Stimulated activated CD8-positive, alpha-beta memory T cell treated with anti-CD3 and anti-CD28 coated beads, Interleukin-4, amount 100 ng/mL, for 1 hour (primary cell): ENCODE results near the gene MYPN.
"Not testable (repeated sequence)": the region's sequence is repeated elsewhere in the genome, so short reads cannot be mapped to it uniquely, and the experiment has no call there.

Experiments
- DNase-seq, 2 donors: peaks; one replicate each; pipeline ENCODE4 v3.0.0-alpha.2; 2020; ENCODE audit warnings: low read depth in 2 of 2, low spot score in 1 of 2

The MYPN gene

GRCh38 chr10:68166871-68167585 lies 57.7 kb downstream of the MYPN start:
- DNase-seq = no peak

GRCh38 chr10:68167586-68168189 lies 58.4 kb downstream of the MYPN start:
- DNase-seq = no peak

- DNase-seq = no peak
Measured at GRCh38 chr10:68171539-68172080, 62.3 kb downstream of the MYPN start.

- DNase-seq = no peak
Measured at GRCh38 chr10:68172324-68172723, 63.0 kb downstream of the MYPN start.

- no peak for DNase-seq
Measured at GRCh38 chr10:68175949-68176348, 66.7 kb downstream of the MYPN start.

- DNase-seq = no peak
Measured at GRCh38 chr10:68176797-68177196, 67.5 kb downstream of the MYPN start.

- DNase-seq = no peak
Measured at GRCh38 chr10:68178592-68178991, 69.3 kb downstream of the MYPN start.

DNA sequence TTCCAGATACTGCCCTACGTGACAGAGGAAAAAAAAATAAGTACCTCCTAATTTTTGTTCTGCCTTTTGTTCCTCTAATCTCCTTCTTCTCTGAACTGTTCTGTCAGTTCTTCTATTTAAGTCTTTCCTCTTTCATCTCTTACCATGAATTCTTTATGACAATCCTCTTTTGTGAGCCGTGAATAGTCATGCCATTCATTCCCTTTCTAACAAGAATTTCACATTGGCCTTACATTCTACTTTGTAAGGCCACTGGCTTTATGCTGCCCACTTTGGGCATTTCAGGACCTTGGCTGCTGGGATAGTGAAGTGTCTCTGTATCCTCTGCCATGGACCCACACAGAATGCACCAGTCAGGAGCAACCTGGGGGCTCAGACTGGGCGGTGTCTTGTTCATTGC lies 69.7 kb downstream of the MYPN start:
- DNase-seq = no peak

GRCh38 chr10:68180490-68180889 lies 71.2 kb downstream of the MYPN start:
- no peak for DNase-seq

- DNase-seq = no peak
Measured at GRCh38 chr10:68184546-68184945, 75.3 kb downstream of the MYPN start.

DNA sequence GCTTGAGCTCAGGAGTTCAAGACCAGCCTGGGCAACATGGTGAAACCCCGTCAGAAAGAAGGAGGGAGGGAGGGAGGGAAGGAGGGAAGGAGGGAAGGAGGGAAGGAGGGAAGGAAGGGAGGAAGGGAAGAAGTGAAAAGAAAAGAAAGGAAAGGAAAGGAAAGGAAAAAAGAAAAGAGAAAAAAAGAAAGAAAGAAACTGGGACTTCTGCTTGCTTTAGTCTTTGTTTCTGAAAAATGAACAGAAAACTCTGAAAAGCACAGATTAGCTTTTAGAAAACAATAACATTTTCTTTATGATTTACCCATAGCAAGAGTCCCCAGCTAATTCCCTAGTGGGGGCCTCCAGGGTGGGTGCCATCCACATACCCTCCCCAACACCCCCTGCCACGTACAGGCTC lies 75.8 kb downstream of the MYPN start:
- DNase-seq = no peak

DNA sequence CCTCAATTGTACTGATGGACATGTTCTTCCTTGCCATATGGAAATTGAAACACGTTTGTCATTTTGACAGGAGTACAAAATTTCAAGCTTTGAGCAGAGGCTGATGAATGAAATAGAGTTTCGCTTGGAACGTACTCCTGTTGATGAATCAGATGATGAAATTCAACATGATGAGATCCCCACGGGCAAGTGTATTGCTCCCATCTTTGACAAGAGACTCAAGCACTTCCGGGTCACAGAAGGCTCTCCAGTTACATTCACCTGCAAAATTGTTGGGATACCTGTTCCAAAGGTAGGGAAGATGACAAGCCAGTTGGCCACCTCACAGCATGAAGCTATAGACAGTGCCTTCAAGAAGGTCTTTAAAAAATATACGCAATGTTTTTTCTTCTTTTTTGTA lies 79.5 kb downstream of the MYPN start:
- DNase-seq = no peak

DNA sequence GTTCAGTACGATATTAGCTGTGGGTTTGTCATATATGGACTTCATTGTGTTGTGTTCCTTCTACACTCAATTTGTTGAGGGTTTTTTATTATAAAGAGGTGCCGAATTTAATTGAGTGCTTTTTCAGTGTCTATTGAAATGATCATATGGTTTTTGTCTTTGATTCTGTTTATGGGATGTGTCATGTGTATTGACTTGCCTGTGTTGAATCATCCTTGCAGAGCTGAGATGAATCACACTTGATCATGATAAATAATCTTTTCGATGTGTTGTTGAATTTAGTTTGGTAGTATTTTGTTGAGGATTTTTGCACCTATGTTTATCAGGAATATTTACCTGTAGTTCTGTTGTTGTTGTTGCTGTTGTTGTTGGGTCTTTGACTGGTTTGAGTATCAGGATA lies 82.8 kb downstream of the MYPN start:
- no peak for DNase-seq

DNA sequence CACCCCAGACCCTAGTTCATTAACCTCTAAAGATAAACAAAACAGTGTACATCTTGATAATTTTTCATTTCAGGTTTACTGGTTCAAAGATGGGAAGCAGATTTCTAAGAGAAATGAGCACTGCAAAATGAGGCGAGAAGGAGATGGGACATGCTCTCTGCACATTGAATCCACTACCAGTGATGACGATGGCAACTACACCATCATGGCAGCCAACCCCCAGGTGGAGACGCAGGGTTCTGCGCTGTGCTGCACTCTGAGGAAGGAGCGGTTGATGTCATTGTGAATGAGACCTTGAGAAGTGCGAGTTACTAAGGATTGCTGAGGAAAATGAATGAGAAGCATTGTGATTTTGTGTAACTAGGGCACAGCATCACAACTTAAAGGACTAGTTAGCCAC lies 85.0 kb downstream of the MYPN start:
- no peak for DNase-seq

DNA sequence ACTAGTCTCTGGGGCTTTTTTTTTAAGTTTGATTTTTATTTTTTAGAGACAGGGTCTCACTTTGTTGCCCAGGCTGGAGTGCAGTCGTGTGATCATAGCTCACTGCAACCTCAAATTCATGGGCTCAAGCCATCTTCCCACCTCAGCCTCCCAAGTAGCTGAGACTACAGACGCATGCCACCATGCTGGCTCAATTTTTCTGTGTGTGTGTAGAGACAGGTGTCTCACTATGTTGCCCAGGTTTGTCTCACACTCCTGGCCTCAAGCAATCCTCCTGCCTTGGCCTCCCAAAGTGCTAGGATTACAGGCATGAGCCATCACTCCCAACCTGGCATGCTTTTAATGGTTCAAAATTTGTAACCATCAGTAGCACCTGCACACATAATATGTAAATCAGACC lies 86.5 kb downstream of the MYPN start:
- not testable (repeated sequence) for DNase-seq

DNA sequence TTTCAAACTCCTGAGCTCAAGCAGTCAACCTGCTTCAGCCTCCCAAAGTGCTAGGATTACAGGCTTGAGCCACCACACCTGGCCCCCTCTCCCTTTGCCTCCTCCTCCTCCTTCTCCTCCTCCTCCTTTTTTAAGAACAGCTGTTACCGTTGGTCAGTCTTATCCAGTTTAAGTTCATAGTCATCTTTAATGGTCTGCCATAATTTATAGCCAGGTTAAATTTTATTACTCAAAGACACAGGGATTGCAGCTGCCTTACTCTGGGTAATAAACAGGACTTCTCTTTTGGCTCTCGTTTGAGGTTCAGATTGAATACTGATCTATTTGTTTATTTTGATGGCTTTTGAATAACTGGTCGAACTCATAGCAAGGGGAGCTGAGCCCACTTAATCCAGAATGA lies 87.4 kb downstream of the MYPN start:
- DNase-seq = no peak

- DNase-seq = no peak
Measured at GRCh38 chr10:68202960-68203353, 93.7 kb downstream of the MYPN start.

DNA sequence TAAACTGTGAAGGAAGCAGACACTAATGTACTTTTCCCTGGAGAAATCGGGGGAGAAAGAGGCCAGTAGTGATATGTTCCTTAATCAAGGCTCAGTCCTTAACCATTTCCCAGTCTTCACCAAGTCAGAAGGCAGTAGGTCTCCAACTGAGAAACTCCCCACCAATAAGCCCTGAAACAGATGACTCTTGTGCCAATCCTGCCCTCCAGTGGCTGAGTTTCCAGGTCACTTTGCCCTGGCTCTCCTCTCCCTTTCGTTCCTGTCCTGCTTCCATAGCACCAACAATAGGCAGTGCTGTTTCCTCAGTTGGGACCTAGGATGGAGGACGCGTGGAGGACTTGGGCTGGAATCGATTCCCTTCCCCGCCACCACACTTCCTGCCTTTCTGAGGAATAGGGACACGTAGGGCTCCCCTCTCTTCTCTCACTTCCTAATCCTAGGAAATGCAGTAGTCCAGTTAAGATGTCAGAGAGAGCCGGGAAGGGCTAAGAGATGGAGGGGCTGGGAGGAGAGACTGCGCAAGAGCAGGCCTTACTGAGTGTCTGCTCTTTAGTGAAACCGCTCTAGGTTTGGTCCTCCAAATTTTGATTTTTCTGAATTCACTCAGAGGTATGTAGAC lies 99.2 kb downstream of the MYPN start:
- DNase-seq = no peak

DNA sequence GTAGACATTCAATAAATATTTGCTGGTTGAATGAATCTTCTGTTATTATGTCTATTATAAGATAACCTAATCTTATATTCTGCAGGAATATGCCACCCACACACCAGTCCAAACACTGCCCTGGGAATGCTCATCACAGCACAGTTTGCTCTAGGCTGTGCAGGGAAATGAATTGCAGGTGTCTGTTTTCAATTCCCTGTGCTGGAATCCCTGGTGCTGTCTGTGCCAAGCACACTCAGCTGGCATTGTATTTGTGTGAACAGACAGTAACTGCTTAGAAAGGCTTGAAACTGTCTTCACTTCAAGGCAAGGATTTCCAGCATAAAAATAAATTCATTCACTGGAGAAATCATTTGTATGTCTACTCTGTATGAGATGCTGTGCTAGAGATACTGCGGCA lies 102.4 kb downstream of the MYPN start:
- no peak for DNase-seq

GRCh38 chr10:68212721-68213352 lies 103.5 kb downstream of the MYPN start:
- no peak for DNase-seq

DNA sequence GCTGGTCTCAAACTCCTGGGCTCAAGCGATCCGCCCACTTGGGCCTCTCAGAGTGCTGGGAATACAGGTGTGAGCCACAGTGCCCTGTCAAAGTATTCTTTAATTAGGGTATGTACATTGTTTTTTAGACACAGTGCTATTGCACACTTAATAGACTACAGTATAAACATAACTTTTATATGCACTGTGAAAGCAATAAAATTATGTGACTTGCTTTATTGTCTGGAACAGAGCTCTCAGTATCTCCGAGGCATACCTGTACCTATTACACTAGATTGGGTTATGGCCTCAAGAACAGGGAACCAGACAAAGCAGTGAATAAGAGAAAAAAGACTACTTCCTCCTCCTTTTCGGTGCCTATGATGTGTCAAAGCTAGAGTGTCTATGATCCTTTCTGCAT lies 109.5 kb downstream of the MYPN start:
- no peak for DNase-seq

GRCh38 chr10:68221196-68221595 lies 111.9 kb downstream of the MYPN start:
- no peak for DNase-seq
